ENCODE data around the gene PCCA.
"Not testable (repeated sequence)": the region's sequence is repeated elsewhere in the genome, so short reads cannot be mapped to it uniquely, and the experiment has no call there.

Gene PCCA

DNA sequence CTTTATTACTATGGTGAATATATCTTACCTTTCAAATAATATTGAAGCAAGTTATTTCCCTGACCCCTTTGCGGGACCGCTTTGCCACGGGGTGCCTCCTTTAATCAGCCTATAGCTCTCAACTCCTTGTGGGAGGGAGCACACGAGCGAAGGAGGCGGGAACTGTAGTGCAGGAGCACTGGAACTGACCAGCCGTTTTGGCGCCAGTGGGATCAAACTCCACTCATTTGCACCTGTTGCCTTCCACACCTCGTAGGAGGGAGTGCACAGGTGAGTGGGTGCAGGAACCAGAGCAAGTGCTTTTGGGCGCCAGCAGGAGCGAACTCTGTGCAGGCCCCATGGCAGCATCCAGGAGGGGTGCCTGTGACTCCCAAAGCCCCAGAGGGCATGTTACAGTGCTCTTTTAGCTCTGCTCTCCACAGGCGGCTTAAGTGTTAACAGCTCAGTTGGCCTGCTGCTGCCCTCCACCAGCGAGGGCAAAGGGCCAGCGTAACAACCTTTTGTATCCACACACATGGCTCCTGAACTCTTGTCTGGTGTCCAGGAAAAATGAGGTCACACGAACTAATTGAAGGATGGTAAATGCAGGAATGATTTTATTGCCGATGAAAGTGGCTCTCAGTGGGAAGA, 292.8 kb downstream of the PCCA start:
- Histone ChIP-seq H3K9me3 (ENCODE audit: severe bottlenecking) (peaks cover 17% of the 10 kb centered on the region), H3K4me3 (ENCODE audit: low read depth, low read length) (no peak overlapping the region), H3K27ac (no peak overlapping the region), H3K36me3 (no peaks in the 10 kb centered on the region; the same call in none of the 2 replicates), H3K27me3 (ENCODE audit: insufficient read depth, low read depth, severe bottlenecking) (no peaks in the 10 kb centered on the region)
- TF ChIP-seq, protein P1, sequence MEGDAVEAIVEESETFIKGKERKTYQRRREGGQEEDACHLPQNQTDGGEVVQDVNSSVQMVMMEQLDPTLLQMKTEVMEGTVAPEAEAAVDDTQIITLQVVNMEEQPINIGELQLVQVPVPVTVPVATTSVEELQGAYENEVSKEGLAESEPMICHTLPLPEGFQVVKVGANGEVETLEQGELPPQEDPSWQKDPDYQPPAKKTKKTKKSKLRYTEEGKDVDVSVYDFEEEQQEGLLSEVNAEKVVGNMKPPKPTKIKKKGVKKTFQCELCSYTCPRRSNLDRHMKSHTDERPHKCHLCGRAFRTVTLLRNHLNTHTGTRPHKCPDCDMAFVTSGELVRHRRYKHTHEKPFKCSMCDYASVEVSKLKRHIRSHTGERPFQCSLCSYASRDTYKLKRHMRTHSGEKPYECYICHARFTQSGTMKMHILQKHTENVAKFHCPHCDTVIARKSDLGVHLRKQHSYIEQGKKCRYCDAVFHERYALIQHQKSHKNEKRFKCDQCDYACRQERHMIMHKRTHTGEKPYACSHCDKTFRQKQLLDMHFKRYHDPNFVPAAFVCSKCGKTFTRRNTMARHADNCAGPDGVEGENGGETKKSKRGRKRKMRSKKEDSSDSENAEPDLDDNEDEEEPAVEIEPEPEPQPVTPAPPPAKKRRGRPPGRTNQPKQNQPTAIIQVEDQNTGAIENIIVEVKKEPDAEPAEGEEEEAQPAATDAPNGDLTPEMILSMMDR (IDR thresholded peaks at IDR 0.05; ENCODE audit: low read depth, low read length), result no peak
- no peak for DNase-seq

DNA sequence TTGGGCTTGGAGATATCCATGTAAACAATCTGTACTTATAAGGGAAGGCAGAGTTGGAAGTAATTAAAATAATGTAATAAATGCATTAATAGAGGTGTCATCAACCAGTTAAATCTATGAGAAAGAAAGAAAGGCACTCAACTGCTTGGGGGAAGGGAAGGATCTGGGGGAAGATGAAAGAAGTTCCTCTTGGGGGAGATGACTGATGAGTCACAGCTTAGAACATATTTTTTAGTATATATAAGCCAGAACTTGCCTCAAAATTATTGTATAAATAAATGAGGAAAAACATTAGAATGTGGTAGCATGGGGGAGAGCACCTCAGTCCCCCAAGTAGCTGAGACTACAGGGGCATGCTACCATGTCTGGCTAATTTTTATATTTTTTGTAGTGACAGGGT, 293.9 kb downstream of the PCCA start:
- Histone ChIP-seq H3K4me3 (ENCODE audit: low read depth, low read length) (no peak overlapping the region), H3K36me3 (no peaks in the 10 kb centered on the region; the same call in none of the 2 replicates), H3K9me3 (ENCODE audit: severe bottlenecking) (peaks cover 8% of the 10 kb centered on the region), H3K27ac (no peak overlapping the region), H3K27me3 (ENCODE audit: insufficient read depth, low read depth, severe bottlenecking) (no peaks in the 10 kb centered on the region)
- DNase-seq, result no peak
- TF ChIP-seq, protein P1 (IDR thresholded peaks at IDR 0.05; ENCODE audit: low read depth, low read length), result no peak

DNA sequence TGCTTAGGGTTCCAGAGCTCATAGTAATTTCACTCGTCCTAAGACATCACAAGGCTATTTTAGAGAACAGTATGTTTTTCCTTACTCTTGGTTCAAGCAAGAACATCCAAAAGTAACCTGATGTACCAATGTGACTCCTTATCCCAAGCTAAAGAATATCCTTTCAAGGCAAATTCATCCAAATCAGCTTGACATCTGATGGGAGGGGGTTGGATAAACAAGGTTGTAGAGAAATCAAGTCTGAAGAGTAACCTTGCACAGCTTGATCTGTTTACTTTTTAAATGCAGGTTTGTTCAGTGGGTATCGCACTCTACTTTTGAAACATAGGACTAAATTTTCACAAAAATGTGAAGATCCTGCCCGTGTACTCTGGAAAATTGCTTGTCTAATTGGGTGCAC, 298.5 kb downstream of the PCCA start:
- TF ChIP-seq, protein P1 (IDR thresholded peaks at IDR 0.05; ENCODE audit: low read depth, low read length), result no peak
- Histone ChIP-seq H3K9me3 (ENCODE audit: severe bottlenecking) (no peaks in the 10 kb centered on the region), H3K27ac (no peak overlapping the region), H3K4me3 (ENCODE audit: low read depth, low read length) (no peak overlapping the region), H3K27me3 (ENCODE audit: insufficient read depth, low read depth, severe bottlenecking) (no peaks in the 10 kb centered on the region), H3K36me3 (no peaks in the 10 kb centered on the region; the same call in 1 of the 2 replicates)
- no peak for DNase-seq

DNA sequence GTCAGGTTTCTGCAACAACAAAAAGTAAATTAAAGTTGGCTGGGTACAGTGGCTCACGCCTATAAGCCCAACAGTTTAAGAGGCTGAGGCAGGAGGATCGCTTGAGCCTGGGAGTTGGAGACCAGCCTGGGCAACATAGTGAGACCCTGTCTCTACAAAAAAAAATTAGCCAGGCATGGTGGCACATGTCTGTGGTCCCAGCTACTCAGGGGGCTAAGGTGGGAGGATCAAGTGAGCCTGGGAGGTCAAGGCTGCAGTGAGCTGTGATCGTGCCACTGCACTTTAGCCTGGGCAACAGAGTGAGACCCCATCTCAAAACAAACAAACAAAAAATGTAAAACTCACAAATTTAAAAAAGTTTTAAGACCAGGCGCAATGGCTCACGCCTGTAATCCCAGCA, 299.3 kb downstream of the PCCA start:
- not testable (repeated sequence) for DNase-seq; H3K27ac ChIP-seq; H3K9me3 ChIP-seq (ENCODE audit: severe bottlenecking); H3K4me3 ChIP-seq (ENCODE audit: low read depth, low read length); H3K27me3 ChIP-seq (ENCODE audit: insufficient read depth, low read depth, severe bottlenecking); H3K36me3 ChIP-seq

DNA sequence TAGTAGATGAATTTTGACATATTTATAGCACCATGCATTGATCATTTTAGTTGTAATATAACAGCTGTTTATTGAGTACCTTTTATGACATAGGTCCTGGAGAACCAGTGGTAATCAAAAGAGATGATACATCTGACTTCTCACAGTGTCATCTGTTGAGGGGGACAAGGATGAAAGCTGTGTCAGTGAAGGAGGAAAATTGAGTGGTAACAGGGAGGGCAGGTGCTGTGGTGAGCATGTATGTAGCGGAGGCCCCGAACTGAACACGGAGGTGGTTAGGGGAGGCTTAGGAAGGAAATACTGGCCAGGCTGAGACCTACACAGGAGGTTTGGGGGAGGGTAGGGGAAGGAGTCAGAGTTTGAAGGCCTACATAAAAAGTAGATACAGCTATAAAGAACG, 300.0 kb downstream of the PCCA start:
- no peak for DNase-seq
- no peaks in the 10 kb centered on the region; the same call in none of the 2 replicates for H3K36me3 ChIP-seq
- no peaks in the 10 kb centered on the region for H3K9me3 ChIP-seq (ENCODE audit: severe bottlenecking)
- no peak overlapping the region for H3K4me3 ChIP-seq (ENCODE audit: low read depth, low read length)
- H3K27me3 ChIP-seq (ENCODE audit: insufficient read depth, low read depth, severe bottlenecking), result no peaks in the 10 kb centered on the region
- TF ChIP-seq, protein P1 (IDR thresholded peaks at IDR 0.05; ENCODE audit: low read depth, low read length), result no peak
- no peak overlapping the region for H3K27ac ChIP-seq

DNA sequence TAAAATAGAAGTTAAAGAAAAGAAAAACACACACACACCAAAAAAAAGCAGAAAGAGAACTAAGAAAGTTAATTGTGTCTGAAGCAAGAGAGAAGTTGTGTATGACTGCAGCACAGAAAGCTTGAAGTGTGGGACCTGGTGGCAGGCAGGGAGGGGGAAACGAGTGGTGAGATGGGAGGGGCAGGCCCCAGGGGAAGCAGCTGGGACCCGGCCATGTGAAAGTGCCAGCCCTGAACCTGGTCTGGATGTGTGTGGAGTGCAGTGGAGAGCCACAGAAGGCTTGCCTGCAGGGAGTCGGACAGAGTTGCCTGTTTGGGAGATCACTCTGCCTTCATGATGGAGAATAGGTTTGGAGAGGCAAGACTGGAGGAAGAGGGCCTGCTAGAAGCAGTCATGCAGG, 300.7 kb downstream of the PCCA start:
- no peaks in the 10 kb centered on the region for H3K27me3 ChIP-seq (ENCODE audit: insufficient read depth, low read depth, severe bottlenecking)
- H3K27ac ChIP-seq, result no peak overlapping the region
- no peaks in the 10 kb centered on the region for H3K9me3 ChIP-seq (ENCODE audit: severe bottlenecking)
- DNase-seq, result no peak
- no peak overlapping the region for H3K4me3 ChIP-seq (ENCODE audit: low read depth, low read length)
- TF ChIP-seq, protein P1 (IDR thresholded peaks at IDR 0.05; ENCODE audit: low read depth, low read length), result no peak
- H3K36me3 ChIP-seq, result no peaks in the 10 kb centered on the region; the same call in none of the 2 replicates
